NT2/D1 (cell line): Measurements from ENCODE around the gene ELF4.

Source experiments
- DNase-seq: peaks from one replicate; pipeline ENCODE4 v3.0.0-alpha.2; 2011; ENCODE audit warnings: low read depth, low spot score
- H3K27me3 ChIP-seq: 2 replicates; pipeline ENCODE4 v1.6.0; 2011; ENCODE audit warnings: mild to moderate bottlenecking; ENCODE audit not compliant: insufficient read length, insufficient read depth
- H3K36me3 ChIP-seq: 2 replicates; pipeline ENCODE4 v1.6.1; 2011; ENCODE audit warnings: mild to moderate bottlenecking, low read length, mixed read lengths; ENCODE audit not compliant: insufficient read depth, insufficient read length
- H3K4me1 ChIP-seq: 2 replicates; pipeline ENCODE4 v1.5.1; 2011; ENCODE audit not compliant: insufficient read depth, insufficient read length
- H3K4me3 ChIP-seq: 2 replicates; pipeline ENCODE4 v1.5.1; 2011; ENCODE audit warnings: low read depth; ENCODE audit not compliant: insufficient read length
- H3K9ac ChIP-seq: 2 replicates; pipeline ENCODE4 v1.6.0; 2011; ENCODE audit warnings: low read depth; ENCODE audit not compliant: insufficient read length
- H3K9me3 ChIP-seq: 2 replicates; pipeline ENCODE4 v1.5.1; 2011; ENCODE audit warnings: mild to moderate bottlenecking, low read length; ENCODE audit not compliant: insufficient read depth
- SUZ12 ChIP-seq: IDR thresholded peaks from 2 replicates; pipeline ENCODE4 v1.6.1; 2011; ENCODE audit not compliant: insufficient read length, insufficient read depth; ENCODE audit errors: extremely low read depth
- YY1 ChIP-seq: IDR thresholded peaks from 2 replicates; pipeline ENCODE4 v1.6.1; 2011; ENCODE audit not compliant: insufficient read length, insufficient read depth
- ZNF274 ChIP-seq: IDR thresholded peaks from 2 replicates; pipeline ENCODE4 v1.6.1; 2011; ENCODE audit warnings: mild to moderate bottlenecking, low read depth, low read length

ELF4 gene

GRCh38 chrX:130110379-130111219, at the start of gene ELF4:
ELF4 (minus strand) TSS chrX:130110497; CDS start chrX:130081330, 29,167 bp downstream.
- DNase-seq = no peak
- Histone ChIP-seq H3K4me3 (peak within 1 kb of the TSS; percentile 30), H3K9me3 (no peaks in the 10 kb centered on the region), H3K27me3 (no peaks in the 10 kb centered on the region), H3K9ac (peak within 1 kb of the TSS; percentile 64), H3K4me1 (no peaks in the 10 kb centered on the region), H3K36me3 (no peaks in the 10 kb centered on the region)
- TF ChIP-seq SUZ12 (no peak), YY1 (no peak), ZNF274 (no peak)

GRCh38 chrX:130159776-130160175, 49.5 kb upstream of the ELF4 start:
- DNase-seq = no peak
- Histone ChIP-seq H3K9me3 (no peaks in the 10 kb centered on the region), H3K4me3 (no peak overlapping the region), H3K36me3 (no peaks in the 10 kb centered on the region), H3K27me3 (no peaks in the 10 kb centered on the region), H3K9ac (no peak overlapping the region), H3K4me1 (no peaks in the 10 kb centered on the region)
- TF ChIP-seq YY1 = no peak
- no peak for TF ChIP-seq SUZ12
- no peak for TF ChIP-seq ZNF274

- Histone ChIP-seq H3K9ac (no peak overlapping the region), H3K36me3 (no peaks in the 10 kb centered on the region), H3K9me3 (no peaks in the 10 kb centered on the region), H3K4me1 (no peaks in the 10 kb centered on the region), H3K27me3 (no peaks in the 10 kb centered on the region), H3K4me3 (no peak overlapping the region)
- DNase-seq = no peak
- TF ChIP-seq ZNF274 (no peak), YY1 (no peak), SUZ12 (no peak)
Measured at GRCh38 chrX:130158311-130158710, 48.0 kb upstream of the ELF4 start.

GRCh38 chrX:130155564-130155963, 45.3 kb upstream of the ELF4 start:
- DNase-seq = no peak
- TF ChIP-seq SUZ12 (no peak), YY1 (no peak), ZNF274 (no peak)
- no peaks in the 10 kb centered on the region for H3K27me3 ChIP-seq

GRCh38 chrX:130147631-130148030, 37.3 kb upstream of the ELF4 start:
- H3K4me3 ChIP-seq = no peak overlapping the region
- DNase-seq = no peak
- no peaks in the 10 kb centered on the region for H3K4me1 ChIP-seq
- H3K9ac ChIP-seq = no peak overlapping the region
- no peaks in the 10 kb centered on the region for H3K27me3 ChIP-seq
- no peak for TF ChIP-seq YY1
- TF ChIP-seq SUZ12 = no peak
- no peak for TF ChIP-seq ZNF274
- peaks cover 26% of the 10 kb centered on the region for H3K36me3 ChIP-seq
- no peaks in the 10 kb centered on the region for H3K9me3 ChIP-seq

More at GRCh38 chrX:130155564-130155963, 45.3 kb upstream of the ELF4 start:
- Histone ChIP-seq H3K9me3 (no peaks in the 10 kb centered on the region), H3K9ac (no peak overlapping the region), H3K36me3 (no peaks in the 10 kb centered on the region), H3K4me3 (no peak overlapping the region), H3K4me1 (no peaks in the 10 kb centered on the region)

- no peaks in the 10 kb centered on the region for H3K9me3 ChIP-seq
- no peak overlapping the region for H3K4me3 ChIP-seq
- TF ChIP-seq SUZ12 (no peak), YY1 (no peak), ZNF274 (no peak)
- H3K27me3 ChIP-seq = no peaks in the 10 kb centered on the region
- no peak for DNase-seq
- peaks cover 33% of the 10 kb centered on the region for H3K36me3 ChIP-seq
- no peak overlapping the region for H3K9ac ChIP-seq
- no peaks in the 10 kb centered on the region for H3K4me1 ChIP-seq
Measured at GRCh38 chrX:130145123-130145522, 34.8 kb upstream of the ELF4 start.

- no peak for DNase-seq
Measured at GRCh38 chrX:130144509-130144908, 34.2 kb upstream of the ELF4 start.

More at GRCh38 chrX:130144509-130144908, 34.2 kb upstream of the ELF4 start:
- H3K4me1 ChIP-seq = no peaks in the 10 kb centered on the region
- no peaks in the 10 kb centered on the region for H3K9me3 ChIP-seq
- no peak overlapping the region for H3K9ac ChIP-seq
- peaks cover 35% of the 10 kb centered on the region for H3K36me3 ChIP-seq
- TF ChIP-seq YY1 (no peak), SUZ12 (no peak), ZNF274 (no peak)
- no peaks in the 10 kb centered on the region for H3K27me3 ChIP-seq
- H3K4me3 ChIP-seq = no peak overlapping the region
